Astrocyte of the cerebellum (primary cell): ENCODE results near the gene PHF21A.

Source experiments
- DNase-seq: peaks from one replicate; pipeline ENCODE4 v3.0.0-alpha.2; 2011; ENCODE audit warnings: low read depth
- H3K4me3 ChIP-seq: 2 replicates; pipeline ENCODE4 v1.5.1; 2011; ENCODE audit warnings: mild to moderate bottlenecking, low read depth, low read length, moderate library complexity
- in situ Hi-C: cut with HindIII; loops from 2 replicates; pipeline ENCODE4 v1.10.0; 2017; ENCODE audit warnings: low sequenced_read_pairs
- TF ChIP-seq, protein P1 (sequence below): IDR thresholded peaks from 2 replicates; pipeline ENCODE4 v1.5.1; 2012; ENCODE audit warnings: low read length, low read depth, moderate library complexity, mild to moderate bottlenecking; ENCODE audit errors: missing control alignments

The PHF21A gene

DNA sequence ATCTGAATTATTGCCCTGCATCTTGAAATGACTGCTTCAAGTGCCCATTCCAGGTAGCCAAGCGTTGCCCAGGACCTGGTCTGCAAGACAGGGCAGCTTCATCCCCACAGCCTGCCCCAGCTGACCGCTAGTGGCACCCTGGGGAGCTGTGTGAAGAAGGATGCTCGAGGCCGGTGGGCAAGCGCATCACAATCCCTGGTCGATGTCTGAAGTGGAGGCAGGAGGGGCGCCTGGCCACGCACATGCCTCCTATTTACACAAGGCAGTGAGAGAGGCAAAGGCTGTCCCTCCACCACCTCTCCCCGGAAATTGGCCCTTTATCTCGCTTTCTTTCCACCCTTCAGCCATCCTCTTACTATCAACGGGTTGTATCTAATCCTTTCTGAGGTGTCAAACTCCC is 28.1 kb upstream of the PHF21A start:
- no peak overlapping the region for H3K4me3 ChIP-seq
- in situ Hi-C loops: no loop called here
- TF ChIP-seq, protein P1, sequence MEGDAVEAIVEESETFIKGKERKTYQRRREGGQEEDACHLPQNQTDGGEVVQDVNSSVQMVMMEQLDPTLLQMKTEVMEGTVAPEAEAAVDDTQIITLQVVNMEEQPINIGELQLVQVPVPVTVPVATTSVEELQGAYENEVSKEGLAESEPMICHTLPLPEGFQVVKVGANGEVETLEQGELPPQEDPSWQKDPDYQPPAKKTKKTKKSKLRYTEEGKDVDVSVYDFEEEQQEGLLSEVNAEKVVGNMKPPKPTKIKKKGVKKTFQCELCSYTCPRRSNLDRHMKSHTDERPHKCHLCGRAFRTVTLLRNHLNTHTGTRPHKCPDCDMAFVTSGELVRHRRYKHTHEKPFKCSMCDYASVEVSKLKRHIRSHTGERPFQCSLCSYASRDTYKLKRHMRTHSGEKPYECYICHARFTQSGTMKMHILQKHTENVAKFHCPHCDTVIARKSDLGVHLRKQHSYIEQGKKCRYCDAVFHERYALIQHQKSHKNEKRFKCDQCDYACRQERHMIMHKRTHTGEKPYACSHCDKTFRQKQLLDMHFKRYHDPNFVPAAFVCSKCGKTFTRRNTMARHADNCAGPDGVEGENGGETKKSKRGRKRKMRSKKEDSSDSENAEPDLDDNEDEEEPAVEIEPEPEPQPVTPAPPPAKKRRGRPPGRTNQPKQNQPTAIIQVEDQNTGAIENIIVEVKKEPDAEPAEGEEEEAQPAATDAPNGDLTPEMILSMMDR: no peak
- no peak for DNase-seq

DNA sequence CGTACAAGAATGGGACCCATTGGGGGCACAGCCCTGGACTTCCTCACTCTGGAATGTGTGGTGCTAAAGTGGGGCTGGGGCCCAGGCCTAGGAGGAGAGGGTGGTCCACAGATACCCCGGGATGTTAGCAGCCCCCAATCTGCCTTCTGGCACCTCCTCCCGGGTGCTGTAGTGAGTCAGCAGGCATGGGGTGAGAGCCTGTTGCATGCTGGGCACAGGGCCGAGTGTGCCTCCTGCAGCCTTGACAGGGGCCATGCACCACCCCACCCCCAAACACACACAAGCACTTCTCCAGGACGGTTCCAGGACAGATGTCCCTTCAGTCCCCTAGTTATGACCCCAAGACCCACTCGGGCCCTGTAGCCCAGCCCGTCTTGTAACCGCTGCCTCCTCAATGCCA is 23.5 kb upstream of the PHF21A start:
- in situ Hi-C loops: no loop called here
- TF ChIP-seq, protein P1: no peak

DNA sequence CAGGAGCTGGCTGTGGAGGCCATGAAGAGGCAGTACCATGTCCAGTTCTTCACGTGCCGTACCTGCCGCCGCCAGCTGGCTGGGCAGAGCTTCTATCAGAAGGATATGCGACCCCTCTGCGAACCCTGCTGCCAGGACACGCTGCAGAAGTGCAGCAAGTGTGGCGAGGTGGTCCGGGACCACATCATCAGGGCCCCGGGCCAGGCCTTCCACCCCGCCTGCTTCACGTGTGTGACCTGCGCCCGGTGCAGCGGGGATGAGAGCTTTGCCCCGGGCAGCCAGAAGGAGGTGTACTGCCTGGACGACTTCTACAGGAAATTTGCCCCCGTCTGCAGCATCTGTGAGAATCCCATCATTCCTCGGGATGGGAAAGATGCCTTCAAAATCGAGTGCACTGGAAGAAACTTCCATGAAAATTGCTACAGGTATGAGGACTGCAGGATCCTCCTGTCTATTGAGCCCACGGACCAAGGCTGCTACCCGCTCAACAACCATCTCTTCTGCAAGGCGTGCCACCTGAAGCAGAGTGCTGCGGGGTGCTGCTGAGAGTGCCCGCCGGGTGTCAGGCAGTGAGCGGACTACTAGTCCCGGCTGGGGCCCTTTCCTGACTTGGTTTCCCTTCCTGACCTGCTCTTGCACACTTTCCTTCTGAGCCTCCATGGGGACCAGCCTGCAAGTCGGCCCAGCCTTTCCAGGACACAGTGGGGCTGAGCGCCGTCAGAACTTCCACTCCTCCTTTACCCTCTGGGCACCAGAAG is 22.0 kb upstream of the PHF21A start:
- in situ Hi-C loops: no loop called here
- TF ChIP-seq, protein P1: no peak
- no peak overlapping the region for H3K4me3 ChIP-seq
- no peak for DNase-seq

More for the DNA sequence above, 23.5 kb upstream of the PHF21A start:
- DNase-seq: no peak
- no peak overlapping the region for H3K4me3 ChIP-seq

DNA sequence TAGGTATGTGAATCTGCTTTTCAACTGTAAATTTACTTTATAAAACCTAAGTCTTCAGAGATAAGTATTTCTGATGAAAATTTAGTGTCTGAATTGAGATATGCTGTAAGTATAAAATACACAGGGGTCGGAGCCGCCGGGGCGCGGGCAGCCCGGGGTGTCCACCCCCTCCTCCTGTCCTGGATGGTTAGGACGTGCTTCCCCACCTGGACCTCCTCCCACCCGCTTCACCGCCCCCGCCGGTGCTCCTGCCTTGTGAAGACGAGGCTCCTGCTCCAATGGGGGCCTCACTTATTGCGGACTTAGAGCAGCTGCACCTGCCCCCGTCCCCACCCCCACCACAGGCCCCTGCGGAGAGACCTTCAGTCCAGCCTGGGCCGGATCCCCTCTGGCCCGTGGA is 21.3 kb upstream of the PHF21A start:
- H3K4me3 ChIP-seq: no peak overlapping the region
- in situ Hi-C loops: no loop called here
- TF ChIP-seq, protein P1: no peak
- DNase-seq: no peak

DNA sequence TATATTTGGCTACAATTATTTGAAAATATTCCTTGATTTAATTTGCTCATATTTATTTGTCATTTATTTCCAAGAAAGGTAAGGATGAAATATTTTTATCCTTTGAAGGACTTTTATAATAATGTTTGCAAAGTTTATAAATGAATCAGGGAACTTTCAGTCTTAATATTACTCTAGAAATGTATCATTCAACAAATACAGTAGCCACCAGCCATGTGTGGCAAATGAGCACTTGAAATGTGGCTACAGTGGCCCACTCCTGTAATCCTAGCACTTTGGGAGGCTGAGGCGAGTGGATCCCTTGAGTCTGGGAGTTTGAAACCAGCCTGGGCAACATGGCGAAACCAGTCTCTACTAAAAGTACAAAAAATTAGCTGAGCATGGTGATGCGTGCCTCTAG is 20.3 kb upstream of the PHF21A start:
- TF ChIP-seq, protein P1: no peak
- no peak for DNase-seq
- in situ Hi-C loops: no loop called here
- H3K4me3 ChIP-seq: no peak overlapping the region

DNA sequence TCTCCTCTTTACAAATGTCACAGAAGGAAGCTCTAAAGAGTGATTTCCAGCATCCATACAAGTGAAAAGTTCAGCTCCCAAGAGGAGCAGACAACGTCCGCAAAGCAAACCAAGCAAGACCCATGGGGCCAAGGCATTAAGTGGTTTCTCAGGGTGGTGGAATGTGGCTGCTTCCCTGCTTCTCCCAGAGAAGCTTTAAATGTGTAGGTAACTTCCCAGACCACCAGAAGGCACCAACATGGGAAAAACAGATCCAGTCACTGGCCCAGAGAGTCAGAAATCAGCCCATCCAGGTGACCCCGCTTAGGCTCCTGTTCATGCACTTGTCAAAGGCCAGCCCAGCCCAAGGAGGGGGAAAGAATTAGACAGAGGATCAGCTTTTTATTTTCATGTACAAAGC is 13.3 kb upstream of the PHF21A start:
- DNase-seq: no peak
- TF ChIP-seq, protein P1: no peak
- in situ Hi-C loops: no loop called here
- no peak overlapping the region for H3K4me3 ChIP-seq

DNA sequence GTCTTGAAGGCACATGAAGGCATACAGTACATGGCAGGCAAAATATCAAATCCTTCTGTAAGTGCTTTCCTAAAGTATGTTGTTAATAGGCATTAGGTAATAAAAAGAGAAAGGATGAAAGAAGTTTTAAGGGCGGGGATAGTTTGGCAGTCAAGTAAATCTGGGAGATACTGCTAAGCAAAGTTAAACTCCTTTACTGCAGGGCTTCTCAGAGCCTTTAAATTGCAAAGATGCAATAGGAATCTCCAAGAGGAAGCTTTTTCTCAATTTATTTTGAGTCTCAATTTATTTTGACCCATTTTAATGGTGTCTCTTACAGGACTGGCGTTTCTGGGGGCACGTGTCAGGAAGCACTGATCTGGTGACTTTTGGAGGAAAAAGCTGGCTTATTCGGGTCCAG is 12.8 kb upstream of the PHF21A start:
- H3K4me3 ChIP-seq: no peak overlapping the region
- DNase-seq: no peak
- in situ Hi-C loops: no loop called here
- TF ChIP-seq, protein P1: no peak
